HG03135 (cell line): ENCODE results near the gene OPN3.

Source experiments
- ATAC-seq: cut with Tn5 transposase; IDR thresholded peaks from one replicate; pipeline ENCODE4 v1.9.1; 2021; ENCODE audit warnings: mild to moderate bottlenecking, moderate library complexity; ENCODE audit not compliant: unreplicated experiment

OPN3 gene

DNA sequence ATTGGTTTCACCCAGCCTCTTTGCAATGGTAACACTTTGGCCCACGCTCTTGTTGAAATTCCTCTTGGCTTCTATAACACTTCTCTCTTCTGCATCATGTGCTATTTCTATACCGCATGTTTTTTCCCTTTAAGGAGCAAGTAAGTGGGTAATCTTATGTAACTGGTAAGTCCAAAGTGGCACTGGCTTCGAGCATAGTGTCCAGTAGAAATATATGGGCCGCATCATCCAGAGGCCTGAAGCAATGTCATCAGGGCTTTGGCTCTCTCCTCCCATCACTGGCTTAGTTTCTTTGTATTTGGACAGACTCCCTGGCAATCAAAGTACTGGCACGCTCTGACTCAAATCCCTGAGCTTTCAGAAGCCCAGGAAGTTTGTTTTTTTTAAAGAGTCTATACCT, 17.5 kb downstream of the OPN3 start:
- no peak for ATAC-seq

GRCh38 chr1:241617426-241617825, 22.7 kb downstream of the OPN3 start:
- ATAC-seq: no peak

GRCh38 chr1:241615043-241615974, 24.9 kb downstream of the OPN3 start:
- no peak for ATAC-seq

- no peak for ATAC-seq
Measured at GRCh38 chr1:241614572-241614971, 25.6 kb downstream of the OPN3 start.

DNA sequence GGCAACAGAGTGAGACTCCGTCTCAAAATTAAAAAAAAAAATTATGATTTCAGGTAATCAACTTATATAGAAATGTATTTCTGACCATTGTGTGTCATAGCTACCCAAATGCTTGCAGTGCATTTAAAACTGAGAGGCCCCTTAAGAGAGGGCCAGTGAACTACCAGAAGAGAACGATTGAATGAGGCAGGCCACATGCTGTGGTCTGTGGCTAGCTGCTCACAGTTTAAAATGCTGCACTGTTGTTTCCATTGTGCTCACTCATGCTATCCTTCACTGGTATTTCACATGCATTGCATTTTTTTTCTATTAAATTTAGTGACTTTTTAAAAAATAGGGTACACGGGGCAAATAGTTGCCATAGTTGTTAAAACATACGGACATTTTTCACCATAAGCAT, 26.0 kb downstream of the OPN3 start:
- ATAC-seq: no peak

DNA sequence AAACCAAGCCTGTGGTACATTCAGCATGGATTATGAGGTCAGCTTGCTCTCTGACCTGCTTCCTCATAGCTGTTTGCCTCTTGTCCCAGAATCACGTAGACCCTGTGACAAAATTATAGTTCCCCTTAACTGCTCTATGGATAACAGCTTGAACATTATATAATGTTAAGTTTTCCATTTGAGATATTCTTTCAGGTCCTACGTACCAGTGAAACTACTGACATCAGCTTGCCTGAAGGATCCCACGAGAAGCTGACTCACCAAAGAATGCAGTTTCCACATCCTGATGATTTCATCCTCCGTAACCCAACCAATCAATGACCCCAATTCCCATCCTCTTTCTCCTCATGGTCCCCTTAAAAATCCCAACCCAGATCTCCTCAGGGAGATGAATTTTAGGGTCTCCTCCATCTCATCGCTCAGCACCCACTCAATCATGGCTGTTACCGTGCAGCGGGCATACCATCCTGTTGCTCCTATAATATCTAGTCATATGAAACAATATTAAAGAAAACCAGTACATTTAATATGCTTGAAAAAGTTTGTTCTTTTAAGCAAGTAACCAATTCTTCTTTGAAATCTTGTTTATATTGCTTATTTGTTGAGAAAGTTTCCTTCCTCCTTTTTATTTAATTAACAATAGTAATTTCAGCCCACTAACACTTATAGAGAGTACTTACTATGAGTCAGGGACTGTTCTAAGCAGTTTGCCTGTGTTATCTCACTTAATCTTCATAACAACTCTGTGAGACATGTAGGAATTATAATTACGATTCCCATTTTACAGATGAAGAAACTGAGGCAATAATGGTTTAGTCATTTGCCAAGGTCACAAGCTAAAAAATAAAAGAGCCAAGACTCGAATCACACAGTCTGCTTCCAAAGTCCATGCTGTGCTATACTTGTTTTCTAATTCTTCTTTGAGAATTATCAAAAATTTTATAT, 27.4 kb downstream of the OPN3 start:
- no peak for ATAC-seq

DNA sequence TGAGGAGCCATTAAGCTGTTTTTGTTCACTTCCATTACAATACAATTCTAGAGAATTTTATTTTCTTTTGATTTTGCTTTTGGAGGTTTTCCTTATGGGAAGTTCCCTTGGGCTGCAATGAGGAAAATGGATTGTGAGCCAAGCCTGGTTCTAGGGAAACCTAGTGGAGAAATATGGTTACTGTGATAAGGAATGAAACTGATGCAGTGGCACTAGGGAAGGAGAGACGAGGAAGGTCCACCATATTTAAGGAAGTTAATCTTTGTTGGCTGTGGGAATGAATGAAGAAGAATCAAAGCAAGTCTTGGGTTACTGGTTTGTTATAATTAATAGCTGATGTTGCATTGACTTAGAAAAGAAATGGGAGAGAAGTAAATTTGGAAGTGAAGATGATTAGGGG, 28.4 kb downstream of the OPN3 start:
- no peak for ATAC-seq

- peak; percentile 90 for ATAC-seq
Measured at GRCh38 chr1:241611063-241611462, 29.1 kb downstream of the OPN3 start.

- ATAC-seq: no peak
Measured at GRCh38 chr1:241610056-241610815, 29.9 kb downstream of the OPN3 start.

GRCh38 chr1:241608379-241609033, 31.7 kb downstream of the OPN3 start:
- no peak for ATAC-seq

GRCh38 chr1:241607497-241607896, 32.7 kb downstream of the OPN3 start:
- no peak for ATAC-seq

- no peak for ATAC-seq
Measured at GRCh38 chr1:241606544-241606943, 33.6 kb downstream of the OPN3 start.

- no peak for ATAC-seq
Measured at GRCh38 chr1:241605146-241605805, 34.9 kb downstream of the OPN3 start.

- no peak for ATAC-seq
Measured at GRCh38 chr1:241603731-241604245, 36.4 kb downstream of the OPN3 start.

DNA sequence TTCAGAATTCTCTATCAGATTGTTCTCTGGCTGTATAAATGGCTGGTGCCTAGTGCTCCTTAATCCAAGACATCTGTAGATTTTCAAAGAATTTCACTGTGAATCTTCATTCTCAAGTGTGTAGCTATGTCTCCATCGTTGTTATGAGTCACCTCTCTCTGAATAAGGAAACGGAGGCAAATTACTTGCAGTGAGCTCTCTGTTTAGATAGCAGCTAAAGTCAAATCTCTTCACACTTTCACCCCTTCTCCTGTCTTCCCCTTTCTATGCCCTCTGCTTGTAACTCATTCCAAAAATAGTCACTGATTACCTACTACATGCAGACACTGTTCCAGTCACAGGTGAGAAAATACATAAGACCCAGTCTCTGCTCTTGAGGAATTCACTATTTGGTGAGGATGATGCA, 39.7 kb downstream of the OPN3 start:
- peak; percentile 77 for ATAC-seq

DNA sequence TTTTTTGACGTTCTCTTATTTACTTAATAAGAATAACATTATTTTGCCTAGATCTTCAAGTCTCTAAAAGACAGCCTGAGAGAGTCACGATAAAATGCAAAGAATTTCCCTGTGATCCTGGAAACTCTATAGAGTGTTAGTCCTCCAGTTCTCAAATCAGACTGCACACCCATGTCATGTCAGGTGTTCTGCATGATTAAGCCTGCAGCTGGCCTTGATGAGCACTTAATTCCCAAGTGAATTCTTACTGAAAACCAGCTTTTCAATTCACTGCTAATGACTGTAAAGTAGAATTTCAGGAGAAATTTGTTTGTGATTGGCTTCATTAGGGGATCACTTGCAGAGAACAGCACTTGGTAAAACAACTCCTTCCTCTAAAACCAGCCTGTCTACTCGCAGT, 41.9 kb downstream of the OPN3 start:
- ATAC-seq: no peak

DNA sequence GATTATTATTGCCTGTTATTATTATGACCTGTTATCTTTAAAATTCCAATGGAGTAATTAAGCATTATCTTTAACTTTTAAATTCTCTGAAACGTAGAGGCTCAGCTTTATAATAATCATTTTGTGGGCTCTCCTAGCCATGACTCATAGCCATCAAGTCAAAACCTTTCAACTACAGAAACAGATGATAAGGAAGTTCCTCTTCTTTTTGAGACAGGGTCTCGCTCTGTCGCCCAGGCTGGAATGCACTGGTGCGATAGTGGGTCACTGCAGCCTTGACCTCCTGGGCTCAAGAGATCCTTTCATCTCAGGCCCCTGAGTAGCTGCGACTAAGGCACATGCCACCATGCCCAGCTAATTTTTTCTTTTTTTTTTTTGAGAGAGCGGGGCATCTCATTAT, 43.5 kb downstream of the OPN3 start:
- no peak for ATAC-seq

- no peak for ATAC-seq
Measured at GRCh38 chr1:241593186-241593585, 47.0 kb downstream of the OPN3 start.

DNA sequence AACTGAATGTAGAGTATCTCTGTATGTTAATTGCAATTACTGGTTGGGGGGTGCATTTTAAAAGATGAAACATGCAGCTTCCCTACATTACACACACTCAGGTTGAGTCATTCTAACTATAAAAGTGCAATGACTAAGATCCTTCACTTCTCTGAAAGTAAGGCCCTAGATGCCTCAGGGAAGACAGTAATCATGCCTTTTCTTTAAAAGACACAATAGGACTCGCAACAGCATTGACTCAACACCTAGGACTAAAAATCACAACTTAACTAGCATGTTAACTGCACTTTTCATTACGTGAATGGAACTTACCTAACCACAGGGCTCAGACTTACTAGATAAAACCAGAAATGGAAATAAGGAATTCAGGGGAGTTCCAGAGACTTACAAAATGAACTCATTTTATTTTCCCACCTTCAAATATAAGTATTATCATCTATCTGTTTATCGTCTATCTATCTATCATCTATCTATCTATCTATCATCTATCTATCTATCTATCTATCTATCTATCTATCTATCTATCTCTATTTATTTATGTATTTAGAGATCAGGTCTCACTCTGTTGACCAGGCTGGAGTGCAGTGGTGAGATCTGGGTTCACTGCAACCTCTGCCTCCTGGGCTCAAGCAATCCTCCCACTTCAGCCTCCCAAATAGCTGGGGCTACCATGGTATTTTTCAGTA, 47.8 kb downstream of the OPN3 start:
- ATAC-seq: peak; percentile 54
